ENCODE data around the gene PIEZO1.

Gene PIEZO1

DNA sequence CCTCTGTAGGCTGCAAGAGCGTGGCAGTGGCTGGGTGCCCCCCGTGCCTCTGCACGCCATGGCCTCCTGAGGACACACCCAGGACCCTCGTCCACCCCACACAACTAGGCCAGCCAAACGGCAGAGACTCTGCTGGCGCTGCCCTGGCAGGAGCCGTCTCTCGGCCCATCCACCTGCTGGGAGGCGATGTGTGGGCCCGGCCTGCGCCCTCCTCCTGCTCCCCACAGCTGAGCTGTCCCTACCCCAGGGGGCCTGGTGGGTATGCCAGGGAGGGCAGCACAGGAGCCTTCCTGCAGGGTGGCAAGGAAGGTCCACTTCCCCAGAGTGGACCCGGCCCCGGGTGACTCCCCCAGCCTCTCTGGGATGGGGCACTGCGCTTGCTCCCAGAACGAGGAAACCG, 85.8 kb downstream of the PIEZO1 start:
- no peak for DNase-seq

DNA sequence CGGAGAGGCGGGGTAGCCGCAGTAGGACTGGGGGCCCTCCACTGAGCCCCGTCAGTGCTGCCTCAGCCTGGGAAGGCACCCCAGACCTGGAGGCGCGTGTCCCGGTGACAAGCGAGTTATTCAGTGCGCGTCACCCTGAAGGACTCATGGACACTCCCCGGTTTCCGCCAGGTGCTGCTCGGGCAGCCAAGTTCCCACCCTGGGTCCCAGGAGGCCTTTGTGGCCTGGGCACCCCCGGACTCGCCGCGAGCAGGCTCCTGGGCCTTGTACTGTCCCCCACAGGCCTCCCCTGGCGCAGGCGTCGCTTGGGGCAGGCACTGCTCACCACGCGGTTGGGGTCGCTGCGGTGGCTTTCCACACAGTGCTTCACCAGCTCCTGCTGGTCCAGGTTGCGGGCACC, 86.4 kb downstream of the PIEZO1 start:
- DNase-seq, result no peak

DNA sequence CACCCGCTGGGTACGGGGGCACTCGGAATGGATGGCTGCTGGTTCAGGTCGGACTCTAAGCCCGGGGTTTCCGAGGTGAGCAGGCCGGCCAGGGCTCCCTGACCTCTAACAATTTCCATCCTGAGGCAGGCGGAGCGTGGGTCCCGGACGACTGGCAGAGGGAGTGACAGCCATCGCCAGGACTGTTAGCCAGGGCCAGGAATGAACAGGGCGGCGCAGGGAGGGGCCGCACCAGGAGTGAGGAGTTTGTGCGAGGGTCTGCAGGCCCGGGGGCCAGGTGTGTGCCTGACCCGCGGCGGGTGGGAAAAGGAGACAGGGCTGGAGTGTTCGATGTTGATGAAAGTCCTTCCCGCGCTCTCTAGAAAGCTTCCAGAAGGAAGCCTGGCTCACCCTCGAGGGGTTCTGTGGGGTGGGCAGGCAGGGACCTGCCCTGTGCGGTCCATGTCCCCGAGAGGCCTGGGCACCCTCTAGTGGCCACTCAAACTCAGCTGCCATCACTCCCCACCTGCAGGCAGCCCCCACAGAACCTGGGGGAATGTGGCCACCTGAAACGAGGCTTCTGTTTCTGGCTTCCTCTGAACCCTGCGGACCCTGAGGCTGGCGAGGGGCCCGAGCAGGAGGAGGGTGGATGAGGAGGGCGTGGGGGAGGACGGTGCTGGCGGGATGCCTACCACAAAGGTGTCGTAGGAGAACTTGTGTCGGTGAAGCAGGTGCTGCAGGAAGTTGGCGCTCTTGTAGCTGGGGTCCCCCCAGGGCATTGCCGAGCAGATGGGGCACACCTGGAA, 87.0 kb downstream of the PIEZO1 start:
- no peak for DNase-seq

GRCh38 chr16:88697116-88697830, 87.7 kb downstream of the PIEZO1 start:
- DNase-seq, result no peak

DNA sequence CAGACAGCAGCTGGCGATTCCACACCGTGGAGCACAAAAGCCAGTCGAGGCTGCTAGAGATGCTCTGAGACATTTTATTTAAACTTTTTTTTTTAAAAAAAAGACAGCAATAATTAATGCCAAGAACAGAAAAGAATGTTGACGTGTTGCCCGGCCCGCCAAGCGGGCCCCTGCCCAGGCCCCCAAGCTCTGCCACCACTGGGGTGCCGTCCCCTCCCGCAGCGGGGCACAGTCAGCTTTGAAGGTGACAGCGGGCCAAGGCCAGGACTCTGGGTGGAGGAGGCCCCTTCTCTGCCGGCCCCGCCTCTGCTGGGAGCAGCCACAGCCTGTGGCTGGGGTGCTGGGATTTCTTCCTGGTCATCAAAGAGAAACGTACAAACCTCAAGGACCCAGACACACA, 88.6 kb downstream of the PIEZO1 start:
- DNase-seq, result no peak

DNA sequence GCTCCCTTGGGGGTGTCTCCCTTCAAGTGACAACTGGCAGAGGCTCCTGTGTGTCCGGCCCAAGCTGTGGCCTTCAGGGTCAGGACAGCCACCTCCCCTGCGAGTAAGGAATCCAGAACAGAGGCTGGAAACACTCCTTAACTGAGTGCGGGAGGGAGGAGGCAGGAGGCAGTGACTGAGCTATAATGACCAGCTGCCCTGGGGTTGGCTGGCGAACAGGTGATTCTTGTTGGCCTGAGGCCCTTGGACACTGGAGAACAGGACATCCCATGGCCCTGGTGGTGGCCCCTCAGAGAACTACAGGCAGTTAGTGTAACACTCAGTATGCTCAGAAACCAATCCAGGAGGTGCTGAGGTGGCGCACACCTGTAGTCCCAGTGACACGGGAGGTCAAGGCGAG, 89.3 kb downstream of the PIEZO1 start:
- no peak for DNase-seq

DNA sequence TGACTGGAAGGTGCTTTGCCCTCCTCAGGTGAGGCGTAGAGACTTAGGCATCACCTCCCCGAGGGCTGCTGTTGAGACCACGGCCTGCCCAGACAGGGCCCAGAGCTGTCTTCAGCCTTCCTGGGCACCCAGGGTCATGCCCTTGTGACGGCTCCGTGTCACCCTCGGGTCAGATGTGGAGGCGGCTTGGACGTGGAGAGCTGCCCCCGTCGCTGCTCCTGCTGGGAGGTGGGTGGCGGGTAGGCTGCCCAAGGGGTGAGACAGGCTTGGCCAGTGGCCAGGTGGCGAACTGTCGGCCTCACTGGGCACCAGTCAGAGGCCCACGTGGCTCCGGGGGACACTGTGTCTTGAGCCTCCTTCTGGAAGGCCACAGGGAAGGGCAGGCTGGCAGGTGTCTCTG, 89.8 kb downstream of the PIEZO1 start:
- no peak for DNase-seq

DNA sequence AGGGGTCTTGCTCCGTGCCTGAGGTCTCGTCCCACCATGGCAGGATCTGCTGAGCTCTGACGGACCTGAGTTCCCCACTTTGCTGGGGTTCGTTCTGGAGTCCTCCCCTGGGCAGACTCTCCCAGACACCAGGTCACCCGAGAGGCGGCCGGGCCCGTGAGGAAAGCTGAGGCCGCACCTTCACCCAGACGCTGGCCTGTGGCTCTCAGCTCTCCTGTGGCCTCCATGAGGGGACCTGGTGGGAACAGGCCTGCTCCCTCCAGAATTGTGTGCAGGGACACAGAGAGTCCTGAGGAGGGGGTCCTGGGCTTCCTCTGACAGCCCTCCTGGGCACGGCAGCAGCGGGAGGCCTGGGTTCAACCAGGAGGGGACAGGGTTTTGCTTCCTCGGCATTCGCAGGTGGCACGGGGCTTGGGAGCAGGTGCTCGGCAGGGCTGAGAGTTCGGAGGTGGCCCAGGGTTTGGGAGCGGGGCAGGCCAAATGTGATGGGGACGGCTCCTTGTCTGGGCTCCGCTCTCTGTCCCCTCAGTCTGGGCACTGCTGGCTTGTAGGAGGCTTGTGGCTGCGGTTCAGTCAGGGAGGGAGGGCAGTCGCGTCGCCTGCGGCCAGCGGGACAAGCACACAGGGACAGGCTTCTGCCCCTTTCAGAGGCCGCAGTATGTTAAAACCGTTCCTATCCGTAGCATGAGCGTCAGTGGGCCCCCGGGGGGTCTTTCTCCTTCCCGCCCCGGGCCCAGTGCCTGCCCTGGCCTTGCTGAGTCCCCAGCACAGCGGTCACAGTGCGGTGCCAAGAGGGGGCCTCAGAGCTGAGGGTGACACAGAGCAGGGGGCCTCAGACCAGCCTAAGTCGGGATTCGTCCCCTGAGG, 90.6 kb downstream of the PIEZO1 start:
- DNase-seq, result no peak

DNA sequence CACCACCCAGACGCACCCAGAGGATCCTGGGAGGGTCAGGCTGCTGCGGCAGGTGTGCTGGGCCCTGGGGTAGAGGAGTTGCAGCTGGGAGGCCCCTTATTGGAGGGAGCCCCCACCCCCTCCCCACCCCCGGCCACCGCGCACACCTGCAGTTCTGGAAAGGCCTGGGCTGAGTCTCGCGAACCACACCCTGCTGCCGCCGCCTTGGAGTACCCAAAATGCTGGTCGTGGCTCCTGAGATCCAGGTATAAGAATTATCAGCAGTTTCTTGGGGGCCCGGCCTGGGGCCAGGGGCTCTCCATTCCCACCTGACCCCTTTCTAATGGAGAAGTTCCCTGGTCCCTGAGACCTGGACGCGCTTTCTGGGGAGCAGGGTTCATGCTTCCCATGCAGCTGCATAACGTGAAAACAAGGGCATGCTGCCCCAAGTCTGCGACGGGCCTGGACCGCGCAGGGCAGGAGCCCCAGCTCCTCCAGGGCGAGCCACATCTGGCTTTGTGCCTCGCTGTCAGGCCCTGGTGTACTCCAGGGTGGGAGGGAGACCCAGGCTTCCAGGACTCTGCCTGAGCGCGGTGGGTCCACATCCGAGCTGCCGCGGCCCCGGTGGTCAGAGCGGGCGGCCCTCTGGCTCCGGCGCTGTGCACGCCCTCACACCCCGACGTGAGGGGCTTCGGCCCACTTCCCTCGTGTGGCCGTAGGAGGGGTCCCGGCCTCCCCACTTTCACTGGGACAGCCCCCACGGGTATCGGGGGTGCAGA, 91.4 kb downstream of the PIEZO1 start:
- DNase-seq, result no peak

GRCh38 chr16:88692861-88693260, 92.2 kb downstream of the PIEZO1 start:
- no peak for DNase-seq

DNA sequence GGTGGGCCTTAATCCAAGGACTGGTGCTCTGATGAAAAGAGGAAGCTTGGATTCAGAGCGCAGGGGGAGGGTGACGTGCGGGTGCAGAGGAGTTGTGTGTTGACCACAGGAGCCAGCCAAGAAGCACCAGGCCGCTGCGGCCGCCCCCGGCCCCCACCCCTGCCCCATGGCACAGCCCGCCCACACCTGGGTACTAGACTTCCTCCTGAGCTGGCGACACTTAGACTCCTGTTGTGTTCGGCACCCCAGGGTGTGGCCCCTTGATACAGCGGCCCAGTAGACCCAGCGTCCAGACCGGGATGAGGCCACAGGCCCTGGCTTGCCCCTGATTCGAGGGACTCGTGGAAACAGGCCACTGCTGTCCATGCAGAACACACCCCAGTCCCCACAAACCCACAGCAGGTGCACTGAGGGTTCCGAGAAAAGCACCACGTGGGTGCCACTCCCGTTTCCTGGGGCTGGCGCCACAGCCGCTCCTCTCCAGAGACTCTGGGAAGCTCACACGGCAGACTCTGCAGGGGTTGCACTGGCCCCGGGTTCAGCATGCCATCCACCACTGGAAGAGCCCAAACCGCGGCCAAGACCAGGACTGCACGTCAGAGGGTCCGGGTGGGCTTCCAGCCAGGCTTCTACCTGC, 93.0 kb downstream of the PIEZO1 start:
- DNase-seq, result no peak

DNA sequence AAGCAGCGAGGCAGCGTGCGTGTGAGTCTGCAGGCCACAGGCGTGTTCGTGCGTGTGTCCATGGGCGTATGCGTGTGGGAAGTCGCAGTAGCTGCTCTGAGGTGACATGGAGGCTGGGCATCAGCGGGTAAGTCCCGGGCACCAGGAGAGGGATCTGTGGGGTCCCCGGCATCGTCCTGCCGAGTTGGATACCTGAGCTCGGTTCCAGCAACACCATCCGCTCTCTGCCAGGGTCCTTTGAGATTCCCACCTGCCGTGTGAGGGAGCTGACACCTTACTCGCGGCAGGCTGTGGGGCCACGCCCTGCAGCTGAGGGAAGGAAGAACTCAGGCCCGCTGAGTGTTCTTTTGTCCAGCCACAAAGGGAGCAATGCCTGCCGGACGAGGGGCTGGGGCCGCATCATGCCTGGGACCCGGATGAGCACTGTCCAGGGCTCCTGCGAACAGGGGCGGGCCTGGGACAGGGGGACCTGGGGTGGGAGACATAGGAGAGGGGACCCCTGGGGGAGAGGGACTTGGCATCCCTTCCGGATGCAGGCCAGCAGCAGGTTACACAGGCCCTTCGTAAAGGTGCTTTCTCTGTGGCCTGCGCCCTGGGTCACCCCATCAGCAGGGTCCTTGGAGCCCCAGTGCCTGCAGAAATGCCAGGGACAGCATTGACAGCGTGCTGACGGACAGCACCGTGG, 93.7 kb downstream of the PIEZO1 start:
- DNase-seq, result no peak

DNA sequence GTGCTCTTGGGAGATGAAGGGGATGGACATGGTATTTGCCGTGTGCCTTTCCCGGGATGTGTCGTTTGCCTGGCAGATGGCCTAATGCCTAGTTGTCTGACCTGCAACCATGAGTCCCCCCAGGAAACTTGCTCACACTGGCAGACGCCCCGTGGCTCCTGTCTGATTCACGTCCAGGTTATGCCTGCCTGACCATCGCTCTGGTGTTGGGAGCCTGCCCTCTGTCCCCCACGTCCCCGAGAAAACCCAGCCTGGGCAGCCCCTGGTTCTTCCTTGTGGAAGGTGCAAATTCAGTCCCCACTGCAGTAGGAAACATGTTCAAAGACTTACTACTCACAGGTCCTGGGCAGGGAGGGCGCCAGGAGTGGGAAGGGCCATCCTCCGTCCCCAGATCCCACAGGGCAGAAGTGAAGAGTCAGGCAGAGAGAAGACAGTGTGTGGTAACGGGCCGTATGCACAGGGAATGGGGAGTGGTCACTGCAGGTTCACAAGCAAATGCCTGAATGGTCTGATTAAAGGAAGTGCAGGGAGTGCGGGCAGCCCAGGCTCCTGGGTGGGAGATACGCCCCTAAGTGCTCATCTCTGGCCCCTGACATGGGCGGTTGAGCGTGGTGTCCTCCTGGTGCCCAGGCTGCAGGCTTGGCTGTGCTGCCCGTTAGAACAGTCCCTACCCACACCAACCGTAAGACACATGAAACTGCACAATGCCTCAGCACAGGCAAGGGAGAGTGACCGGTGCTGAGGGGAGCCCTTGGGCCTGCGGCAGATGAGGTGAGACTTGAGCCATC, 94.5 kb downstream of the PIEZO1 start:
- DNase-seq, result no peak

DNA sequence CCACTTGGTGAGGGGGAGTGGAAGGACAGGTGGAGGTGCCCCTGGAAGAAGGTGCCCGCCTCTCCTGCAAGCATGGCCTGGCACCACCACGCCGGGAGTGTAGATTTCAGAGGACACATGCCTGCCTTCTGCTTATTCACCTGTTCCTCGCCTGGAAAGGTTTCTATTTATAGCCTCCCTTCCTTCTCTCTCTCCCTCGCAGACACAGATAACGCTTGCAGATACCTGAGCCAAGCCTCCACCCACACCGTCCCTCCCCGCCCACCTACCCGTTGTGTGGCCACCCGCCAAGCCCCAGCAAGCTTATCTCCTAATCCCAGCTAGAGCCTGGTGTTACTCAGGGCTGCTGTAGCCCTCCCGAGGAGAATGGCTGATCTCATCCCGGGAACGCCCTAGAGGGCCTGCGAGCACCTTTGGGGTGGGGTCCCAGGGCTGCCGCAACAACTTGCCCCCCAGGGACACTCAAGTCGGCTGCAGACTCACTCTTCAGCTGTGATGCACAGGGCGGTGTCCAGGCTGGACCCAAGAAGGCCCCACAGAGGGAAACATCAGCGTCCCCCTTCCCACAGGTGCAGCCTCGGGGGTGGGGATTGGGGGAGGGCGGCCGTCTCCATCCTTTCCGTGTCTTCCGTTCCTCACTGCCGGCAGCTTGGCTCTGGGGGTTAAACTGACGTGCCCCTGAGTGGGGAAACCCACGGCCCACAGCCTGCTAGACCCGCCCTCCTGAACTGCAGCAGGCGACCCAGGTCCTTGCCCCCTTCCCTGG, 96.8 kb downstream of the PIEZO1 start:
- no peak for DNase-seq

GRCh38 chr16:88687676-88688012, 97.4 kb downstream of the PIEZO1 start:
- no peak for DNase-seq

DNA sequence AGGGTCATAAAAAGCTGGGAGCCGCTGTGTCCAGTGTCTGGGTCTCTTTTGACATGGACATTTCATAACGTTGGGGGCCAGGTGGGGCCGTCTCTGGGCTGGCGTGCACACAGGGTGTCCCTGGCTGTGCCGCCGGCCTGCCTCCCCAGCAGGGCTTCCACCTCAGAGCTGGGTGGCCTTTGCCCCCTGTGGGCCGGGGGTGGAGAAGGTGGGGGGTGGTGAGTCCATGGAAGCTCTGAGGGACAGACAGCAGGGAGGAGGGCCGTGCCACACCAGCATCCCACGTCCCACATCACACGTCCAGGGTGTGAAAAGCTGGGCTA, 97.8 kb downstream of the PIEZO1 start:
- DNase-seq, result no peak

GRCh38 chr16:88686439-88687253, 98.4 kb downstream of the PIEZO1 start, which contains the start of gene SNAI3:
TSS of gene SNAI3 (minus strand) at chr16:88686507. CDS start at chr16:88686406, 101 bp downstream.
- peak; percentile 95 for DNase-seq

DNA sequence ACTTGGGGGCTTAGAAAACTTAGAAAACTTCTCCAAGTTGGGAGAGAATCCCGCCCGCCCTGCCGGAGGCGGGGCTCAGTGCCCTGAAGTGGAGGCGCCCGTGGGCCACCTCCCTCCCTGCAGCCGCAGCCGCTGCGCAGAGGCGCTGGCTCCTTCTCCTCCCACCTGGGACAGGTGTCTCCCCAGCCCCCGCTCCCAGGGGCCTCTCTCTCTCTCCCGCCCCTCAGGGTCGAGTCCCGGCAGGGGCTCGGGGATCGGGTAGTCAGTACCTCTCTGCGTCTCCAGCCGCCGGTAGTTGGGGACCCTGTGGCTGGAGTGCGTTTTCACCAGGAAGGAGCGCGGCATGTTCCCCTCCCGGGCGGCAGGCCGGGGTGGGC, 99.0 kb downstream of the PIEZO1 start:
- DNase-seq, result peak; percentile 74
